ENCODE measurements around the gene EZH2. TPM values are rescaled to one million over a fixed set of nuclear protein-coding genes. Genes with fewer than 3 reads are reported as not detected.

Gene EZH2
- total RNA-seq, 2 donors from 2014 or later: 2.3 to 8.6 TPM

DNA sequence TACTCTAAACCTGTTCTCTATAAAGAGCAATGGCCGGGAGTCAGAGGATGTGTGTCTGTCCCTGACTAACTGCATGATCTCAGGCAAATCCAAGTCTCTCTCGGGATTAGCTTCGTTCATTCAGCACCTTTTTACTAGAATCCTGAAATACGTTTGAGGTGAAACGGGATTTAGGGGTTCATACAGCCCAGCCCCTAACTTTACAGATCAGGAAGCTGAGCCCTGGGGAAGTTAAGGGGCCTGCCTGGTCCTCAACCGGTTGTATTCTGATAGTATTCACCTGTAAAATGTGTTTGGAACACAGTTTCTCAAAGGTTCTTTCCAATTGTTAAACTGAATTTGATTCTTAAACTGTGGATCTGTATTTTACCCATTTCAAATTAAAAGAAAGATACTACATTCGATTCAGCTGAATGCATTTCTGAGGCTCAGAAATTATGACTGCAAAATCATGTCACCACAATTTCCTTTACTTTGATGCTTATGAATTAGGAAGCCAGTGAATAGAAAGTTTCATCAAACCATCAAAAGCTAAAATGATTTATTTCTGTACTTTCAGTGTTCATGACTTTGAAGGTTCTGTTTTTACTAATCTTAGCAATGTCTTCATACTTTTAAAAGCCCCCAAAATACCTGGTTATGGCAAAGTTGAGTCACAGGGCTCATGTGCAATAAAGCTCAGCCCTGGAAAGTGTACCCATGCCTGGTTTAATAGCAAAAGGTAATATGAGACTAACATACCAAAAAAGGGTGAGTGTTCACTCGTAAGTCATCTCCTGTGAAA lies 28.9 kb upstream of the EZH2 start:
- TF ChIP-seq POLR2A (IDR thresholded peaks at IDR 0.05) (no peak), POLR2AphosphoS5 (IDR thresholded peaks at IDR 0.05) (no peak)
- TF ChIP-seq, protein P1, sequence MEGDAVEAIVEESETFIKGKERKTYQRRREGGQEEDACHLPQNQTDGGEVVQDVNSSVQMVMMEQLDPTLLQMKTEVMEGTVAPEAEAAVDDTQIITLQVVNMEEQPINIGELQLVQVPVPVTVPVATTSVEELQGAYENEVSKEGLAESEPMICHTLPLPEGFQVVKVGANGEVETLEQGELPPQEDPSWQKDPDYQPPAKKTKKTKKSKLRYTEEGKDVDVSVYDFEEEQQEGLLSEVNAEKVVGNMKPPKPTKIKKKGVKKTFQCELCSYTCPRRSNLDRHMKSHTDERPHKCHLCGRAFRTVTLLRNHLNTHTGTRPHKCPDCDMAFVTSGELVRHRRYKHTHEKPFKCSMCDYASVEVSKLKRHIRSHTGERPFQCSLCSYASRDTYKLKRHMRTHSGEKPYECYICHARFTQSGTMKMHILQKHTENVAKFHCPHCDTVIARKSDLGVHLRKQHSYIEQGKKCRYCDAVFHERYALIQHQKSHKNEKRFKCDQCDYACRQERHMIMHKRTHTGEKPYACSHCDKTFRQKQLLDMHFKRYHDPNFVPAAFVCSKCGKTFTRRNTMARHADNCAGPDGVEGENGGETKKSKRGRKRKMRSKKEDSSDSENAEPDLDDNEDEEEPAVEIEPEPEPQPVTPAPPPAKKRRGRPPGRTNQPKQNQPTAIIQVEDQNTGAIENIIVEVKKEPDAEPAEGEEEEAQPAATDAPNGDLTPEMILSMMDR (IDR thresholded peaks at IDR 0.05): no peak
- intact Hi-C loops (cut with DNase I): no loop called here
- Histone ChIP-seq H3K36me3 (no peaks in the 10 kb centered on the region), H3K4me3 (no peak overlapping the region), H3K27me3 (replicated peaks; ENCODE audit: insufficient read depth) (no peaks in the 10 kb centered on the region), H3K4me1 (replicated peaks) (no peaks in the 10 kb centered on the region), H3K27ac (no peak overlapping the region), H3K9me3 (no peaks in the 10 kb centered on the region)
- WGBS: 73% methylated on average over 8 of the region's 8 CpGs
- DNase-seq (ENCODE audit: low spot score): no peak

- Histone ChIP-seq H3K36me3 (no peaks in the 10 kb centered on the region), H3K4me1 (replicated peaks) (no peaks in the 10 kb centered on the region), H3K4me3 (no peak overlapping the region), H3K27ac (no peak overlapping the region), H3K9me3 (no peaks in the 10 kb centered on the region), H3K27me3 (replicated peaks; ENCODE audit: insufficient read depth) (no peaks in the 10 kb centered on the region)
- intact Hi-C loops (cut with DNase I): no loop called here
- 85% methylated on average over 4 of the region's 4 CpGs for WGBS
- TF ChIP-seq POLR2A (IDR thresholded peaks at IDR 0.05) (no peak), POLR2AphosphoS5 (IDR thresholded peaks at IDR 0.05) (no peak)
- TF ChIP-seq, protein P1 (IDR thresholded peaks at IDR 0.05): no peak
- no peak for DNase-seq (ENCODE audit: low spot score)
Observed at GRCh38 chr7:148912151-148912550, 28.1 kb upstream of the EZH2 start.

DNA sequence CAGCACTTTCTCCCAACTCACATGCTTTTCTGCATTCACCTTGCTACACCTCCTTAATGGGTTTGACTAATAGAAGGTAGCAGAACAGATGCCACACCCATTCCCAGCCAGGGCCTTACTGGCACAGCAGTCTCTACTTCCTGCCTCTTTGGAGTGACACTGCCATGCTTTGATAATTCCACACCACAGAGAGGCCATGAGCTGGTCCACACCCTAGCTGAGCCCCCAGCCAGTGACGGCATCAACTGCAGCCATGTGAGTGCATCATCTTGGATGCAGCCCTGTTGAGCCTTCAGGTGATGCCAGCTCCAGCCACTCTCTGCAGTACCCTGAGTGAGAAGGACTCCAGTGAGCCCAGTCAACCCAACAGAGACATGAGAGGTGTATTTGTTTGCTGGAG lies 27.5 kb upstream of the EZH2 start:
- H3K27ac ChIP-seq: no peak overlapping the region
- no peaks in the 10 kb centered on the region for H3K27me3 ChIP-seq (replicated peaks; ENCODE audit: insufficient read depth)
- WGBS: 93% methylated on average over 1 of the region's 1 CpG
- no peak overlapping the region for H3K4me3 ChIP-seq
- no peak for TF ChIP-seq POLR2A (IDR thresholded peaks at IDR 0.05)
- TF ChIP-seq, protein P1 (IDR thresholded peaks at IDR 0.05): no peak
- no peak for DNase-seq (ENCODE audit: low spot score)
- H3K4me1 ChIP-seq (replicated peaks): no peaks in the 10 kb centered on the region
- no peaks in the 10 kb centered on the region for H3K9me3 ChIP-seq
- no peaks in the 10 kb centered on the region for H3K36me3 ChIP-seq
- intact Hi-C loops (cut with DNase I): no loop called here

DNA sequence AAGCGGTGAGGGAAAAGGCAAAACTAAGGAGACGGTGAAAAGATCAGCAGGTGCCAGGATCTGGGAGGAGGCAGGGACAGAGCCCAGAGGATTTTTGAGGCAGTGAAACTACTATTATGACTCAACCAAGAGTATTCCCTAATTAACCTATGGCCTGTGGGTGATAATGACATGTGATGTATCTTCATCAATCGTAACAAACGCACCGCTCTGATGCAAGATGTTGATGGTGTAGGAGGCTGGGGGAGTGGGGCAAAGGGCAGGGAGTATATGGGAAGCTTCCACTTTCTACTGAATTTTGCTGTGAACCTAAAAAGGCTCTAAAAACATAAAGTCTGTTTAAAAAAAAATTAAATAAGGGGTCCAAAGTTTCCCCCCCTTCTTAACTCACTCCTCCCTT lies 25.5 kb upstream of the EZH2 start:
- intact Hi-C loops (cut with DNase I): no loop called here
- no peaks in the 10 kb centered on the region for H3K27me3 ChIP-seq (replicated peaks; ENCODE audit: insufficient read depth)
- WGBS: 89% methylated on average over 5 of the region's 5 CpGs

More for the DNA sequence above, 25.5 kb upstream of the EZH2 start:
- Histone ChIP-seq H3K4me3 (no peak overlapping the region), H3K36me3 (no peaks in the 10 kb centered on the region), H3K27ac (no peak overlapping the region), H3K4me1 (replicated peaks) (no peaks in the 10 kb centered on the region), H3K9me3 (no peaks in the 10 kb centered on the region)
- DNase-seq (ENCODE audit: low spot score): no peak
- TF ChIP-seq POLR2AphosphoS5 (IDR thresholded peaks at IDR 0.05) (no peak), POLR2A (IDR thresholded peaks at IDR 0.05) (no peak)
- TF ChIP-seq, protein P1 (IDR thresholded peaks at IDR 0.05): no peak

All from prostate gland (tissue), 2 donors.